IPS-11a (cell line): ENCODE data around the gene MEIS2.

Source experiments
- H3K4me3 ChIP-seq: one replicate; pipeline ENCODE4 v1.5.1; 2013; ENCODE audit warnings: low read depth, low read length, control low read depth

The MEIS2 gene

DNA sequence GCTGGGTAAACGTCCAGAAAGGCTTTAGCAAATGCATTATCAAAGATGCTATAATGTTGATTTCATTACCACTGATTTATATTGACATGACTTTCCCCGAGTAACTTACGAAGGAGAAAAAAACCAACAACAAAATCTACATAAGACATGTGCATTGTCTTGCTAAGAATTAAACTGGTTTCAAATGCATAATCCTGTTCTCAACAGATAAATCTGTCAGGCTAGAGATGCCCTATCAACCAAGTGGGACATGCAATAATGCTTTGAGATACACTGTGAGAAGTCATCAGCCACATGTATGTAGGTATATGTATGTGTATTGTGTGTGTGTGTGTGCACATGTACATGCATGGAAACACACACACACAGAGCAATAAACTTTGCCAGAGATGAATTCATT, 195.6 kb downstream of the MEIS2 start:
- H3K4me3 ChIP-seq = no peak overlapping the region

DNA sequence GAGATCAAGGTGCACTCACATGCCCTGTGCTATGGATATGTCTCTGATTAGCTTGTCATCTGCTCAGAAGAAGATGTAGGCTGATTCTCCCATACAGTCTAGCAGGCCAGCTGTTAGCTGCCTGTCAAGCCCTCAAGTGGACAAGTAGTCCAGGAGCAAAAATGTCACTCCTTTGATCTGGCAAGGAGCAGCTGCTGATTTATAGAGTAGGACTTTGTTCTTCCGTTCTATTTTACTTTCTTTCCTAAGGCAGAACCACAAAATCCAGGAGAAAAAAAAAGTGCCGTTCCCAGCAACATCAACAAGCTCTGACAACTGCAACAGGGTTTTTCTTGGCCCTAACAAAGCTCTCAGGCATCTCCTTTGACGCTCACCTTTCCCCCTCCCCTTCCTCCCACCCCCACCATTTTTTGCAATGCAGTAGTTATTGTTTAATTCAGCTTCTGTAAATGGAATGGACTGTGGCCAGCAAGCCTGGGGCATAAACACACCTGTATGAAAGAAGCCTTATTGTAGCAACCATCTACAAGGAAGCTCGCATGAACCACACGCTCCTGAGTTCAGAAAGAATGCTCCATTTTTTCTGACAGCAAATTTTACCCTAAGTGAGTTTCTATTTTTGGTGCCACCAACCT, 196.3 kb downstream of the MEIS2 start:
- no peak overlapping the region for H3K4me3 ChIP-seq

DNA sequence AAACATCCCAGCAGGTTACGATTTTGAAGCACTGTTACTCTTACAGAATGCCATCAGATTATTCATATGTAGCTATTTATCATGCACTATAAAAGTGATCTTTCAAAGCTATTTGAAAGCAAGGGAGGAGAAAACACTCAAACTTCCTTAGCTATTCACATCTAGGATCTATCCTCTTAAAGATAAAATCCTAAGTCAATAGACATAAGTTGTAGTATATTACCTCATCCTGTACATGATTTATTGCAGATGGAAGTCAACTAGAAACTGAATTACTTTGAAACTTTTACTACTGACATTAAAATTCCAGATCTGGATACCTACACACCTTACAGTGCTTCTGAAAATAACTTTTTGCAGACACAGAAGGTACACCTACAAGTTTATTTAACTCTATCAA, 197.2 kb downstream of the MEIS2 start:
- no peak overlapping the region for H3K4me3 ChIP-seq

DNA sequence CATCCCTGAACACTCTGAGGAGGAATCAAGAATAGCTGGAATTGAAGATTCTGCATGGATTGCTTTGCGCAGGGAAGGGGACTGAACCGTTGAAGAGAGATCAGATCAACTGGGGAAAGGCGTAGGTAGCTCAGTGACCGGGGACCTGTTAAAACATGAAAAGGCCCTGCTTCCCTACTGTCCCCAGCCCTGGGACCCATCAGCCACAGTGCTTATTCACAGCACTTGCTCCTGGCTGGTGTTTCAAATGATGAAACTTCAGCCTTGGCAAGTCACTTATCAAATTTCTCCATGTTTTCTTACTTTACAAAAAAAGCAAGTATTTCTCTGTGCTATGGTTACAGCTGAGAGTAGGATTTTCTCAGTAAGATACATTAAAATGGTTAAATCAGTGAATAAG, 199.3 kb downstream of the MEIS2 start:
- H3K4me3 ChIP-seq = no peak overlapping the region

DNA sequence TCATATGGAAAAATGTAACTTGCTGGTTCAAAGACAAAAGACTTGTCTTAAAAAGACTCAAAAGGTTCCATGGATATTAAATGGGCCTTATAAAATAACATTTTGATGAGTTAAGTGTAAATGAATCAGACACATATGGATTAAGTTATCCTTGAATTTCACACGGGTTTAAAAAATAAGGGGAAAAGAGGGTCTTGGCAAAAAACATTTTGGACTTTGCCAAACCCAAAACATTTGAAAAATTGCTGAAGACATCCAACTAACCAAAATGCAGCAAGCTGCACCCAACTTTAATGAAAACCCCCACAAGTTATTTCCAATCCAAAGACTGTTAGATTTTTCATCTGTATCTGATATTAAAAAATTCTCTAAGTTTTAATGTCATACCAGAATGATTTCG, 200.7 kb downstream of the MEIS2 start:
- H3K4me3 ChIP-seq = no peak overlapping the region

DNA sequence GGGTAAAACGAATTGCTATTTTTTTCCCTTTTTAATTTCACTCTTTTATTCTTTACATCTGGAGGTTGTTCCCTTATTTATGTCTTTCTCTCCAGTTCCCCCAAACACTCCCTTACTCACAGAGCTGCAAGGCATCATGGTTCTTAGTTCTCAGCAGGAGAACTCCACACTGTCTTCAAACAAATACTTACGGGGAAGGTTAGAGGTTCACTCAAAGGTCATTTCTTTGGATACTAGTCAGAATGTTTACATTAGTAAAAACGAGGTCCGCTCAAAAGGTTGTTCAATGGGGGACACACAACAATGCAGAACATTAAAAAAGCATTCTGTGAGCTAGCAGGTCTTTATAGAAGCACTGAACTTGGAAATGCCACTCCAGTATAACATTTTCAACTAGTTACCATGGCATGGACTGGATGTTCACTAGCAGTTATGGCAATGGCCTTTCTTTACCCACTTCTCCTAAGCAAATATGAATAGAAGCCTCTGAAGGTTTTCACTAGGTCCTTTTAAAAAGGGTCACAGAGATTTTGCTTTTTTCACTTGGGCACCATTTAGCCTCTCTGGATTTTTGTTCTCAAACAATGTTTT, 201.7 kb downstream of the MEIS2 start:
- H3K4me3 ChIP-seq = no peak overlapping the region

DNA sequence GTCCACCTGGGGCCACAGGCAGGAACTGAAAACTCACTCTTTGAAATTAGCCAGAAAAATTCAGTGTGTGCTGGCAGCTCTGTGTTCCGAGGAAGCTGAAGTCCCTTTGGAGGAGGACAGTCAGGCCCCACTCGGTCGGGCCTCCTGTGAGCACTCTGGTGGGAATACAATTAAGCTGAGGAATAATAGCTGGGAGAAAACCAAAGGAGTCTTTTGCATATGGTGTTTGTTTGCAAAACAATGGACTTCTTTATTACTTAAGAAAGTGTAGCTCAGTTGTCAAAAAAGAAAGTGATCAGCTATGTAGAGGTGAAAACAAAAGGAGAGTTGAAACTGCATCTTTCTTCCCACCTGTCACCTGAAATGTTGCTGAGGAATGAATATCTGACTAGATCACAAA, 202.5 kb downstream of the MEIS2 start:
- no peak overlapping the region for H3K4me3 ChIP-seq

DNA sequence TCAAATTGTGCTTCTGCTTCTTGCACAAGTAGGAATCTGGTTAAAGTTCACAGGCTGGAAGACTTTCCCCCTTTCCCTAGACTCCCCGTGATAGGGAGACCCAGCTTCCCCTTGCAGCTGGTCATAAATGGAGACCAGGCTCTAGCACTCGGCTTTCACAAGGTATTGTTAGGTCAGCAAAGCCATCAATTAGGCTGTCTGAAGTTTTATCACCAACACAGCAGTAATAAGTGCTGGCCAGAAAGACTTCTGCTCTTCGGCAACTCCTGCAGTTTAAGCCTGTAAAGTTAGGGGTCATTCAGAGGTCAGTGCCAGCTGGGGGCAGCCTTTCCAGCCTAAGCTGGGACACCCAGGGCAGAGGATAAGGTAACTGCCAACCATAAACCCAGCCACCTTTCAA, 203.4 kb downstream of the MEIS2 start:
- H3K4me3 ChIP-seq = no peak overlapping the region

DNA sequence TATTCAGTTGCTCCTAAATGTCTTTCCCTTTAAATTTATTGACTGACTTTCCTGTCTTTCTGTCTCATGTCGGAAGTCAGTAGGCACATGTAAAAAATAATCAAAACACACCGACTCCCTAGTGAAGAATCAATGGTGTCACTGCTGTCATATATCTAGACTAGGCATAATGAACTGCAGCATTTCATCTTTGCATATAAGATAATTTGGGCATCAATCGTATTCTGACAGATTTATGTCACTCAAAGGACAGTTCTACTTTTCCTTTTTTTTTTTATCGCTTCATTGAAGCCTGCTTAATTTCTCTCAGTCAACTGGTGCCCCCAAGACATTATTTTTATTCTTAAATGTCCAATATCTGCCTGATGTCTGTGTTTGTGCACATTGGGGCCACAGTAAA, 206.3 kb downstream of the MEIS2 start:
- no peak overlapping the region for H3K4me3 ChIP-seq

DNA sequence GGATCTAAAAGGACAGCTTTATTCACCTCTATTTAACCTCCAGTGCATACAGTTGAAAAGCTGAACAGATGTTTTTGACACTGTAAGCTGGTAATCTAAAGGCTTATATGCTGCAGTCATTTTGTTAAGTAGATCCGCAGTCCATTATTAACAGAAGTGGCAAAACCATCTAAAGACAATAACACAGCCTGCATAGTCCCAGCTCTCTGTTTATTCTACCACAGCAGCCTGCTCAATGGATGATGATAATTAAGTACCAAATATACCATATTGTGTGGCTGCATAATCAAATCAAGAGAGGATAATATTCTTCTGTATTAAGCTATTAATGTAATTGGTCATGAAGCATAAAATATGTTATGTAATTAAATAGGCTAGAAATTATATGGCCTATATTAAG, 207.1 kb downstream of the MEIS2 start:
- H3K4me3 ChIP-seq = no peak overlapping the region

DNA sequence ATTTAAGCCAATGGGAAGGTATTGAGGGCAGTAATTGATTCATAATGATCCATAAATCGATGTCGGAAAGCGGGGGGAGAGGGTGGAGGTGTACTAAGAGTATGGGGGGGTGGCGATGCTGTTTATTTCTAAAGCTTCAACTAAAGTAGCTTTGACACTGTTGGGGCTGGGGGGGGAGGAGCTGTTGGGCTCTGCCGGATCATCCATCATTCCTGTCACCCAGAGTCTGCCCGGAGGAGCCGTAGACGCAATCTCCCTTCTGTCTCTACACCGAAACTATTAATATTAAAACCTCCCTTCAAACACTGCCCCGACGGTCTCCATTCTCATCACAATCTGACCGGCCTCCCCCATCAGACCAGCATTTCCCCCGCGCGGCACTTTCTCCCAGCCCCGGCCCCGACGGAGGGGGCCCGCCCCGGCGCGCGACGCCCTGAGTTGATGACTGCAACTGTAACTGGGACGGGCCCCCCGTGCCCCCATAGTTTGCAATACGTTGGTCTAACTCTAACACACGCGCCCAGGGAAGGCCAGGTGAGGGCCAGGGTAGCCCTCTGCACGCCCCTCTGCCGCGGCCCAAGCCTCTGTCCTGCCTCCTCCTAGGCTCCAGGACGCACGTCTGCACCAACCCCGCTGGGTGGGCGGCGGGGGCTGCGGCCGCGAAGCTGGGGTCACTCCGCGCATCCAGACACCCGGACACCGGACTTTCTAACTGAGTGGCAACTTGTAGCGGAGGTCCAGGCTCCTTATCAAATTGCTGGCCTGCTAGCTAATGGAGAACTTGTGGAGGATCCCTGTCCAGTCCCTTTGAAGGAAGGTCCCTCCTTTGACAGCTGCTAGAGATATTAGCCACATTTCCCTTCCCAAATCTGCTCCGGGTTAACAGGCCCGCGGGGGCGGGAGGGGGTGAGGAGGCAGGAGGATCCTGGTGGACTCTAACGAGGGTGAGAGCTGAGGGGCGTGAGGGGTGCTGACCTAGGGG, 212.0 kb downstream of the MEIS2 start:
- H3K4me3 ChIP-seq = no peak overlapping the region

DNA sequence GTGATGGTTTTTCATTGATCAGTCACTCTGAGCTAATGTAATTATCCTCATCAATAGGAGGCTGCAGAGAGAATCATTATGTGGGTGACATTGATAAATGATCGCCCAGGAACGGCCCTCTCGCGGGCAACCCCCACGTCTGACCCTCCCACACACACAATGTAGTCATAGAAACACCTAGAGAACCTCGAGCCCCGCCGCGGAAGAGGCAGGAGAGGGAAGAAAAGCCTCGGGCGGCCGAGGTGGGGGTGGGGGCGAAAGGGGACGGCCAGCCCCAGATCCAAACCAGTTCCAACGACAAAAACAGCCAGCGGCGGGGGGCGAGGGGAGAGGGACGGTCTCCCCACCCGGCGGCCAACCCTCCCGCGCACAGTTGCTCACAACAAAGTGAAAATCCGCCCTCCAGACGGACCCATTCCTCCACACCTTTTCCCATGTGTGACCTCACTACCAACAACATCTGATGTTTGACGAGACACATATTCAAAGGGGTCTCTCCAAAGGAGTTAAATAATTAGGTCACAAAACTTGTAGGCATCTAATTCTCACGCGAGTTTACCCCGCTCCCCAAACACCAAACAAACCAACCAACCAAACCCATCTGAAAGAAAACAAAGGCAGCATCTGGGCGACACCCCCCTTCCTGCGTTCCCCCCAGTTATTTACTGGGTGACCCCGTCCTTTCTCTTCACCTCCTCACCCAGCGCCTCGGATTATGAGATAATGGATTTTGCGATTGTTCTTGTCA, 213.0 kb downstream of the MEIS2 start:
- no peak overlapping the region for H3K4me3 ChIP-seq

DNA sequence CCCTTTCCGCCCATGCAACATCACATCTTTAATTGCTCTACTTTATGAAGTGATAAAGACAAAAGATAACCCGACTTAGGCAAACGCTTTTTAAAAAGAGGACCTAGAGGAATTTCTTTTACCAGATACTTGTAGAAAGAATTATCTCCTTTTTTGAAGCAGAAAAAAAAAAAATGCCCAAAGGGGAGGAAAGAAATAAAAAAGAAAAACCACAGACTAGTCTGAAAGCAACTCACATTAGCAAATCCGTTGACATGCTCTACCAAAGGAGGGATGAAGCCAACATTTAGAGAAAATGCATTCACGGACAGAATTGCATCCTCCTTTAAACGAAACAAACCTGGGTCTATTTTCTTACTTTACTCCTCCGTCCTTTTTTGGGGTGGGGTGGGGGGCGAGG, 213.6 kb downstream of the MEIS2 start:
- H3K4me3 ChIP-seq = no peak overlapping the region

DNA sequence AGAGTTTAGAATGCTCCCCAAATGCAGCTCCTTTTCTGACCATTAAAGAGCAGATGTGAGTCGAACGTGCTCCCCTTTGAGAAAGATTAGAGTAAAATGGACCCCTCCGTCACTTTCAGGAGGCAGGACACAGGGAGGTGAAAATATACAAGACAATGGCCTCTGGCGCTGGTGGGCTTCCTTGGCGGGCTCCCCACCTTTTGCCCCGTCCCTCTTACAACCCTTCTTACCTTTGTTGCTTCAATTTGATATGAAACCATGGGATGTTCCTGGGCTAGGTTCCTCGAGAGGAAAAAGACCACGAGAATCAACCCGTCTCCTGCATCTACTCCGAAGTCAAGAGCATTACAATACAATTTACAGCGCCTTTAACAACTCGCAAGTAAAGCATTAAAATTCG, 214.2 kb downstream of the MEIS2 start:
- no peak overlapping the region for H3K4me3 ChIP-seq

DNA sequence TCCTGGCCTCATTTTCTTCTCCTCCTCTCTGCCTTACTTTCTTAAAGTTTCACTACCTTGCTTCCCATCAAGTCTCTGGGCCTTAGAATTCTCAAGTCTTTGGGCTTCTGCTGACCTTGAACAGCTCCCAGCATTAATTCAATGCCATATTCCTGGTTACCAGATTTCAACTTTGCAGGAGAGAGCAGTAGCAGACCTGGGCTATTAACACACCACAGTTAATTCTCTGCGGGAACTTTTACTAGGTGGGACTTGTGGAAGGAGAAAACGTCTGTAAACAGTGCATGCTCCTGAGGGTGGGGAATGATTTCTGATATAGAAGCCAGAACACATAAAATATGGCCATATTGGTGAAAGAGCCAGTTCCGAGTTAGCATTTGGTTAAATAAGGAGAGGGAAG, 214.6 kb downstream of the MEIS2 start:
- no peak overlapping the region for H3K4me3 ChIP-seq

DNA sequence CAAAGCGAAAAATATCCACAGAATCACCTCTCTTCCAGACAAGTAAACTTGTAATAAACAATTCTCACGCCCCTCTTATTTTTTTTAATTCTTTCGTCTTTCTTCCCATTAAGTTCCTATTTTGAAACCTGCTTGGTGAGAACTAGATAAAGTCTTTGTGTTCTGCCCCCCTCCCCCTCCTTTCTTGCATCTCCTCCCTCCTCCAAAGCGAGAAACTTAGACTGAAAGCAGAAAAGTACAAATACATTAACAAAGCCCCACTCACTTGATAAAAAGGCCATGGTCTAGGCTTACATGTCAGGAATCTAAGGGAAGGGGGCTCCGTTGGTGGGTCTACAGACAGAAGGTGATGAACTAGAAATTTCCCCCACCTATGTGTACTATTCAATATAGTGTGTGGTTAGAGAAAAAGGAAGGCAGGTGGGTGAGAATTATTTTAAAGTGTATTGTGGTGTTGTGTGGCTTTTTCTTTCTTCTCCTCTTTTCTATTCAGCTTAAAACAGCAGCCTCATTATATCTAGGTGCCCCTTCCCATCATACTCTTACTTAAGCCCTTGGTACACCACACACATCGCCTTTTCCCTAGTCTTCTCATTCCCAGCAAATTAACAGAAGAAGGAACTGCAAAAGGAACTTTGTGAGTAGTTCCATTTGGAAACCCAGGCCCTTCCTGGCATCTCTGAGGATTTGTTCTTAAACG, 215.3 kb downstream of the MEIS2 start:
- H3K4me3 ChIP-seq = no peak overlapping the region

DNA sequence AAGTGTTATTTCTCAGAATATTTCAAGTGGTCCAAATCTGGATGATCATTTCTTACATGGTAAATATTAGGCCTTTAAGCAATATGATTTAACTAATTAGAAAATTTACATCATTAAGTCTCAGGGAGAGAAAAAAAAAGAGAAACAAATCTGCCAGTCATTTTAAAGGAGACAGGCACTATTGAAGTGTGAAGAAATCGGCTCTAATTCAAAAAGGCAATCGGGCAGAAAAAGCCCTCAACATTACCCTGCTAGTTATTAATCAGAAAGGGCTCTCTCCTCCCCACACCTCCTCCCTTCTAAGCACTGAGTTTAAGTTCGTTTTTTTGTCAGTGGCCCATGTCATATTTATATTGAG, 215.9 kb downstream of the MEIS2 start:
- H3K4me3 ChIP-seq = no peak overlapping the region

DNA sequence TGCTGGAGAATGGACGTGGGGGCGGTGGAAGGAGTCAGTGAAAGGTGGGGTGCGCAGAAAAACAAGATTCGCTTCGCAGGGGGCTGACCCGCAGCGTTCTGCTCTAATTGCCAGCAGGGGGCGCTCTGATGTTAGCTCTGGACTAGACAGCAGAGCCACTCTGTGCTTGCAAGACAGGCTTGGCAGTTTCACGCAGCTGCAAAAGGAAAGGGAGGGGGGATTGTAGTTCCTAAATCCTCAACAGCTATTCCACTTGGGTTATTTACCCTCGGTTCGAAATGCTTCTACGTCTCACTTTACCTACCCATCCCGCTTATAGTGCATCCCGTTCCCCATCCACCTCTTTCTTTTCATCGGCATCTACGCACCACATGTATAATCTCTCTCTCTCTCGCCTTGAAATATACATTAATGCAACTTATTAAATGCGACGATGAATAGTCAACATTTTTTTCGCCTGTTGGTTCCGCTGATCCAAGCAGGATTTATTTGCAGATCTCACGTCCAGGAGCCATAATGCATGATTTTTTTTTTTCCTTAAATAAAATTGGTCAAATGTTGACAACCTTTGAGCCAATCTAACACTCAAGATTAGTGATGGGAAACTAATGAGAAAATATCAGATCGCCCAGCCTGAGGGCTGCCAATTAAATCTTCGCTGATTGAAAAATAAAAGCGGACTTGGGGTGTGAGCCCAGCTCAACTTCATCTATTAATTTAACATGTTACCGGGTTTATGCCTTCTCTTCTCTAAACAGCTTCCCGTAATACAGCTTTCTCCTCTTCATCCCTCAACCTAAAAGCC, 216.4 kb downstream of the MEIS2 start:
- no peak overlapping the region for H3K4me3 ChIP-seq

DNA sequence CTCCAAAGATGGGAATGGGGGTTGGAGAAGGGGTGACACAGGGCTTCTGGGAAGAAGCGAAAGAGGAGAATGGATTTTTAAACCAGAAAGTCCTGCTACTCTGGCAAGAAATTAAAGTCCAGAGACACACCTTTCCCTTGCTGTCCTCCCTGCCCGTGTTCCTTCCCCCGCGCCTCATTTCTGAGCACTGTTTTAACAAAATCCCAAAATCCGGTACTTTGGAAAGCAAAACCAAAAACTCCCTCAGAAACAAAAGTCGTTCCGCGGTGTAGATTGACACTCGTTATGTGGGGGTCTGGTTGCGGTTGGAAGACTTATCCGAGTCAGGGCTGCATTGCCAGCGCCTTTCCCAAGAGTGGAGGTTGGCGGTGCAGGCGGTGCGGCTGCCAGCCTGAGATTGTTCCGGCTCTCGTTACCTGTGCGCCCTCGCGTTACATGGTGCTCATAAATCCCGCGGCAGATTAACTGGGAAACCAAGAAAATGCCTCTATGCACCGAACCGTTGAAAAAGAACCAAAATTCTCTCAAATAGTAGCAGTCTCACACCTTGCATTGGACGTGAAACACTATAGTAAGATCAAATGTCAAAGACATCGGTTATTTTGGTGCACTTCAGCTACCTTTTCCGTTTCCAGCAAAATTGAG, 217.7 kb downstream of the MEIS2 start:
- no peak overlapping the region for H3K4me3 ChIP-seq

DNA sequence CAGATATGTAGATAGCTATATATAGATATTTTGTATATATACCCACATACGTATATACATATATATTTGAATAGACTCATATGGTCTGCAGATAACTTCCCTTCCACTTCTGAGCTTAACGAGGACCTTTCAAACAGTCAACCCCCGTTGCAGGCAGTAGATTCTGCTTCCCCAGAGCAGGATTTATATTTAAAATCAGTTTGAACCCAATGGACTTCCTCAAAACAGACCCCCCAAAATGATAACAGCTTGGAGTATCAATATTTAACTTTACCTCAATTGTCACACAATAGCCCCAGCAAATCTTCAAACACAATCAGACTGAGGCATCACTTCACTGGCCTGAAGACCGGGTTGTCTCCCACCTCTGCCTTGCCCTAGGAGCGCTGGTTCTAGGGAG, 218.3 kb downstream of the MEIS2 start:
- H3K4me3 ChIP-seq = no peak overlapping the region
